GM18951 (cell line): Measurements from ENCODE around the gene NHEJ1.

Source experiments
- POLR2A ChIP-seq: IDR thresholded peaks from 4 replicates; pipeline ENCODE4 v1.6.1; 2011; ENCODE audit warnings: mild to moderate bottlenecking; ENCODE audit not compliant: insufficient read length, insufficient read depth; ENCODE audit errors: extremely low read depth
- in situ Hi-C: fragments of 300-500 bp; cut with MboI; formaldehyde crosslinking; loops from one replicate; pipeline ENCODE4 v1.12.0; 2022; ENCODE audit warnings: low sequenced_read_pairs, mixed read lengths, inconsistent platforms; ENCODE audit not compliant: unreplicated experiment

Gene NHEJ1

DNA sequence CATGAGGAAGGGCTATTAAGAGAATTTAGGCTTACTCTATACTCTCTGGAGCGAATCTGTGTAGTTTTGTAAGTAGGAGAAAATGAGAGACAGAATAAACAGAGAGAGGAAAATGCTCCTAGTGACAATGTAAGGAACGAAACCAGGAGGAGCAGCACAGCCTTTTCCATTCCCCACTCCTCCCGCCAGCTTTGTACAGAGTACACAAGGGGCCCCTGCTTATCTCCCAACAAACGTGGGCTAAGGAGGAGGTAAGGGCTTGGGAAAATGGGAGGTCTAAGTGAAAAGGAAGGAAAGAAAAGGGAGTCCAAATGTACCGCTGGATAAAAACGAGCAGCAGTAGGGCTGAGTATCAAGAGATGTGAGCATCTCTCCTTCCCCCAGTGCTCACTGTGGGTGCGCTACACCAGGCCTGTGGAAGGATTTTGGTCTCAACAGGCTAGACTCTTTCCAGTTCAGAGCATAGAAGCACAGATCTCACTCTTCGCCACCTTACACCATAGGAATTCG lies 87.8 kb downstream of the NHEJ1 start:
- TF ChIP-seq POLR2A = no peak
- in situ Hi-C loops = no loop called here

DNA sequence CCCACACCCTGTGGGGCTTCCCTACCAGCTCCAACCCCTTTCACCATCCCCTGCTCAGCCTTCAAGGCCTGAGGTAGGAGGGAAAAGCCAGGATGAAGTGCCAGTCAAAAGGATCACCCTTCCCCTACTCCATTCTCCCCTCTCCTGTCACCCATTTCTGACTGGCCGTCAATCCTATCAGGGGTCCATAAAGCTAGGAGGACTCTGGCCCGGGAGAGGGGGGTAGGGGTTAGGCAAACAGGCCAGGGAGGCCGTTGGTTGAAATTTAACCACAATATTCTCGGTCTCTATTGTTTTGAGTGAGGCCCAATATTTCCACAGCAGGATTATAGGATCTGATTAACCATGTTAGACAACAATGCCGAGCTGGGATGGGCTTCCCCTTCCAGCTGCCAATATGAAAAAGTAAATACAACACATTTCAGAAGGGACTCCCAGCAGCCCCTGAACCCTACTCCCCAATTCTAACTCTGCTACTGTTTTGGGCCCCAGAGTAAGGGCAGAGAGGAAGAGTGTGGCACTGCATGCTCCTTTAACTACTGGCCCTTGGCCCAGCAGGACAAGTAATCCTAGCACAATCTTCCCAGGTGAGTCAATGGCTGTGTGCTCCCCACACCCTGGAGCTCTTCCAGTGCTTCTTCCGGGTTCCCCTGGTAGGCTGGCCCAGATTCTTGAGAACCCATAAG lies 89.3 kb downstream of the NHEJ1 start:
- in situ Hi-C loops = no loop called here
- no peak for TF ChIP-seq POLR2A

- in situ Hi-C loops = no loop called here
- no peak for TF ChIP-seq POLR2A
These were observed 95.1 kb downstream of the NHEJ1 start for GRCh38 chr2:219065484-219065883.

DNA sequence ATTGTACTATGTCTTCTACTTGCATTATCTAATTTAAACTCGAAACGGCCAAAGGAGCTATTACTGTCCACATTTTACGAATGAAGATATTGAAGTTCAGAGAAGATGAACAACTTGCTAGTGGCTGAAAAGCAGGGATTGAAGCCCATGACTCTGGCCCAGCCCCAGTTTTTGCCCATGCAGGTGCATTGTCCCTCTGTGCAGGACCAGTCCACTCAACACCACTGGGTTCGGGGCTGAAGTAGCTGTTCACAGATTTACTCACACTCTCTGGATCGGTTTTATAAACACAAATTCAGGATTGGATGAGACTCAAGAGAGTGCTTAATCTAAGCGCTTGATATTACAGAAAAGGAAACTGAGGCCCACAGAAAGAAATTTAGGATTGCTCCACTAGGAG lies 98.5 kb downstream of the NHEJ1 start:
- in situ Hi-C loops = no loop called here
- no peak for TF ChIP-seq POLR2A

GRCh38 chr2:219060821-219061791 lies 99.5 kb downstream of the NHEJ1 start, which contains the start of gene IHH:
IHH (minus strand) TSS chr2:219060921; CDS start chr2:219060467, 454 bp downstream.
- in situ Hi-C loops = no loop called here
- no peak for TF ChIP-seq POLR2A

DNA sequence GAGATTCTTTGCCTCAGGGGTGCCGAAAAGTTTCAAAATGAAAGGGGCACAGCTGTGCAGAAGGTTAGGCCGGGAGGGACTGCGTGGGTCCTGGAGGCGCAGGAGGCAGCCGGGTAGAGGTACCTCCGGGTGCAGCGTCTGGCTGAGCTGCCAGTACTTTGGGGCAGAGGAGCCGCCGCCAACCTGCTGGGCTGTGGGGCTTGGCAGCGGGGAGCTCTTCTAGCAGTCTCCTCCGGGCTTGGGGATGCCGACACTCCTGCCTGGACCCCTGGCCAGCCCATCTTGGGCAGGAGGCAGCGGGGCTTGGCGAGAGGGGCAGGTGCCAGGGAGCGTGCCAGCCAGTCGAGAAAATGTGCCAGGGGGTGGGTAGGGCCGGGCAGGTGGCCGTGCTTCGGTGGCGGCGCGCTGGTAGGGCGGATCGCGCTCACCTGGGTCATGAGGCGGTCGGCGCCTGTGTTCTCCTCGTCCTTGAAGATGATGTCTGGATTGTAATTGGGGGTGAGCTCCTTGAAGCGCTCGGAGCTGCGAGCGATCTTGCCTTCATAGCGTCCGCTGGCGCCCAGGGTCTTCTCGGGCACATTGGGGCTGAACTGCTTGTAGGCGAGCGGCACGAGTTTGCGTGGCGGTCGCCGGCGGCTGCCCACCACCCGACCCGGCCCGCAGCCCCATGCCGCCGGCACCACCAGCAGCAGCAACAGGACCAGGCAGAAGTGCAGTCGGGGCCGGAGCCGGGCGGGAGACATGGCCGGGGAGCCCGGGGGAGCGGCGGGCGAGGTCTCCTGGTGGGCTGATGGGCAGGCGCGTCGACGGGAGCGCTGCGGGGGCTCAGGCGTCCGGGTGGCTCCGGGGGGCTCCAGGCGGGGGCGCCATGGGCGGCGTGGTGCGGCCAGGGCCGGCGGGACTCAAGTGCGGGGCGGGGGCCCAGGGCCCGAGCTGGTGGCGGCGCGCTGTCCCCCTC lies 100.6 kb downstream of the NHEJ1 start:
- TF ChIP-seq POLR2A = no peak
- in situ Hi-C loops = no loop called here

- in situ Hi-C loops = no loop called here
These were observed 101.3 kb downstream of the NHEJ1 start for GRCh38 chr2:219059375-219059724.

DNA sequence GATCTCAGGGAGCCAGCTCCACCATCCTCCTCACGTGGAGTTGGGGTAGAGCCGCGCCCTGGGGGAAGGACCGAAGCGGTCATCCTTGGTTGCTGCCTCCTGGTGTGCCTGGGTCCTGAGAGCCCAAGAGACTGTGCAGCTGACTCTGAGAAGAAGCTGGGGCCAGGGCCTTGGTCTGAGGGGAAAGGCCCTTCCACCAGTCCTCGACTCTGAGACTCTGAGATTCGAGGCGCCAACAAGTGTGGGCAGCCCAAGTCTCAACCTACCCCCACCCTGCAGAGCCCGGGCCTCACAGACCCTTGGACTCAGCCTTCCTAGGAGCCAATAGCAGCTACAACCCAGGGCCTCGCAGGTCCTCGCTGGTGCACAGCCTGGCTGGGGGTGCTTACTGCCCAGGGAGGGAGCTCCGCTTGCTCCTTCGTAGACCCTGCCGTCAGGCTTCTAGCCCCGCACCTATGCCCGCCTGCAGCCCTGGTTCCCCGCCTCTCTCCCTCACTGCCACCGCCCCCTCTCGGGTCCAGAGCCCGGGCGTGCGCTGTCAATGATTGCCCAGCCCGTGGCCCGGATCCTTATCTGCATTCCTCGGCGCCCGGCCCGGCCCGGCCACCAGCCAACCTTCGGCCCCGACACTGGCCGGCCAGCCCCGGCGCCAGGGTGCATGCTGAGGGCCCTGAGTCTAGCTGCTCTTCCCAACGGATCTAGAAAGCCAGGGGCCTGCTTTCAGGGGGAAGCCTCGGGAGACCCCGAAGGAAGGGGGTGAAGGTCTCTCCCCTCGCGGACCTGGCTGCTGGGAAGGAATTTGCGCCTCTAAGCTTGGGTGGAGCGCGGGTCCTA lies 101.9 kb downstream of the NHEJ1 start:
- in situ Hi-C loops = no loop called here
- TF ChIP-seq POLR2A = no peak

More at GRCh38 chr2:219059375-219059724, 101.3 kb downstream of the NHEJ1 start:
- TF ChIP-seq POLR2A = no peak

DNA sequence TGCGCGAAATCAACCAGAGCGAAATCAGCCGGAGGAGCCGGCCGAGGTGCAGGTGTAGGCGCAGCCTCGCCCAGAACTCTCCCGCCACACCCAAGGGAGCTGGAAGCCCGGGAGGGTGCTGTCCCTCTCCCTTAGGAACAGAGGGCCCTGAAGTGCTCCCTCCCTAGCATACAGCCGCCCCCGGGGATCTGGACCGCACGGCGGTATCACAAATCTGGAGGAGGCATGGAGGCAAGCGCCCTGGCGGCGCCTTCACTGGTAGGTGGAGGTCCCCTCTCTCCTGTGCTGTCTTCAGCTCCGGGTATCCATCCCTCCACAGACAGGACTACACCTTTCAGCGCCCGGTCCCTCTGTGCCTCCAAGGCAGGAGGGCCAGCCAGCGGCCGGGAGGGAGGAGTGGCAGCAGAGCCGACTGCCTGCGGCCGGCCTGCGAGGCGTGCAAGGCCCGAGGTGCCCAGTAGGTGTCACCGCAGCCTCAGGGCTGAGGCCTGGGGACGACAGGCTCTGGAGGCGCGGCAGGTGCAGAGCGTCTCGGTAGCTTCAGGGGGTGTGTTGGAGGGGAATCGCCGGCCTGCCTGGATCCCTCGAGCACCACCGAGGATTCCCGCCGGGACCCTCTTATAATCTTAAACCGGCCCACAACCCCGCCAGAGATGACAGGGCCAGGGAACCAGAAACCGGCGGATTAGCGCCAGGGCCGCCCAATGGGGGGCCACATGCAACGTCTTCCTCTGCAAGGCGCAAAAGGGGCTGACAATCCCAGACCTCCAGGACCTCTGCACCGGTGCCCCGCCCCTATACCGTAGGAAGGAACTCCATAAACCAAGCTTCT lies 102.7 kb downstream of the NHEJ1 start:
- in situ Hi-C loops = no loop called here
- no peak for TF ChIP-seq POLR2A

- in situ Hi-C loops = no loop called here
- no peak for TF ChIP-seq POLR2A
These were observed 103.5 kb downstream of the NHEJ1 start for GRCh38 chr2:219056896-219057708.
